Activated T-helper 9 cell treated with anti-CD3 and anti-CD28 coated beads, Interleukin-2, amount 50 U/mL, for 16 hours (primary cell): ENCODE data around the gene SRRM2.

Experiments
- DNase-seq: peaks from one replicate; pipeline ENCODE4 v3.0.0-alpha.2; 2020; ENCODE audit warnings: low read depth

SRRM2 gene

GRCh38 chr16:2777231-2777902 is 24.9 kb downstream of the SRRM2 start, which contains the start of gene ELOB:
ELOB (minus strand) TSS chr16:2777280; CDS start chr16:2777239, 41 bp downstream.
- peak; percentile 89 for DNase-seq

DNA sequence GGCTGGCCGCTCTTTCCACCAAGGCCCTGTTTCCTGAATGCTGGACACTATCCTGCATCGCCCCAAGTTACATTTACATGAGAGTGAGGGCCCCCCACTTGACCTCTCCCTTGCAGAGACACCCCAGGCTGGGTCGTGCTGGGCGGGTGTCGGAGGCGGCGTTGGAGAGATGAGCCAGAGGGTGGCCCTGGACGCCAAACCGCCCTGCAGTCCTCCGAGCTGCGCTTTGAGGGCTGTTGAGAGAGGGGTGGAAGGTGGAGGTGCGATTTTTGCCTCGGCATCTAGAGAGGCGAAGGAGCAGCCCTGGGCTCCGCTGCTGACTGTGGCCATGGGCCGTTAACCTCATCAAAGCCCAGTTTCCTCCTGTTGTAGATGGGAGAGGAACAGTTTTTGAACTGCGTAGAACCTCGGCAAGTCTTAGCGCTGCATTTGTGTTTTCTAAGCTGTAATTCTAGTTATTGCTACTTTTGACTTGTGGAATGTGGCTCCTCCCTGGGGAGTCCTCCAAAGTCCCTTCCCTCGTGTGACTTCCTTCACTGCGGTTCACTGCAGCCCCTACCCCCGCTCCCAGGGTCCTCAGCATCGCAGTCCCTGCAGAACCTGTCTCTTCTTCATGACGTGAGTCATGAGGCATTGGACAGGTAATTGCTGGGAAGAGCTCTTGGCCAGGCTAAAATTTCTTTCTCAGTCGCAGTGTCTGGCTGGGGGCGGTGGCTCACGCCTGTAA is 25.6 kb downstream of the SRRM2 start:
- DNase-seq = no peak

GRCh38 chr16:2778630-2778958 is 26.2 kb downstream of the SRRM2 start:
- no peak for DNase-seq

DNA sequence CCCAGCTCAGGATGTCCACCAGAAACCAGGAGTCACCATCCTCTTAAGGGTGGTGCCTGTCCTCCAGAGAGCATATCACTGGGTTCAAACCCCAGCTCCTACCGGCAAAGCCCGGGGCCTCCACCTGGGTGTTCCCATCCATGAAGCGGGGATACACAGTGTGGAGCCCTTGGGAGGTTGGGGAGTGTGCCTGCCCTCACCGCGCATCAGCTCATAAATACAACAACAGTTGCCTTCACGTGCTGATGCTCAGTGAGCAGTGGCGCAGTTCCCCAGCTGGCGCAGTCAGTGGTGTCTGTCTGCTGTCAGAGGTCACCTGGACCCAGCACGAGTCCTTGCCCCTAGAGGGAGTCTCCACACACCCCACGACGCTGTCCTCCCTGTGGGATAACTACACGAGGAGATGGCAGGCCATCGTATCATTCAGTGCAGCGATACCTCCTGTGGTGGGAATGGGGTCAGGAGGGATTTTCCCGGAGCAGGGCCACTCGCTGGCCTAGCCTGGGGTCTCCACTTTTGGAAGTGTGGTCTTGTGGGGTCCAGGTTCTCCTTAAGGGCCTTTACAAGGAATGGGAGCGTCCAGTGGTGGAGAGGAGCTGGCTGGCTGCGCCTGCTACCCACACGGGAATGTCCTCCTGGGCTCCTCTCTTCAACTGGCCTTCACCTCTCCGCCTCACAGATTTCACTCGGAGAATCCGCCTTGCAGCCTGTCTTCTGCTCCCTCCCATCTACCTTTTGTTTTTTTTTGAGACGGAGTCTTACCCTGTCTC is 26.9 kb downstream of the SRRM2 start:
- no peak for DNase-seq

GRCh38 chr16:2779978-2780898 is 27.8 kb downstream of the SRRM2 start:
- DNase-seq = no peak

DNA sequence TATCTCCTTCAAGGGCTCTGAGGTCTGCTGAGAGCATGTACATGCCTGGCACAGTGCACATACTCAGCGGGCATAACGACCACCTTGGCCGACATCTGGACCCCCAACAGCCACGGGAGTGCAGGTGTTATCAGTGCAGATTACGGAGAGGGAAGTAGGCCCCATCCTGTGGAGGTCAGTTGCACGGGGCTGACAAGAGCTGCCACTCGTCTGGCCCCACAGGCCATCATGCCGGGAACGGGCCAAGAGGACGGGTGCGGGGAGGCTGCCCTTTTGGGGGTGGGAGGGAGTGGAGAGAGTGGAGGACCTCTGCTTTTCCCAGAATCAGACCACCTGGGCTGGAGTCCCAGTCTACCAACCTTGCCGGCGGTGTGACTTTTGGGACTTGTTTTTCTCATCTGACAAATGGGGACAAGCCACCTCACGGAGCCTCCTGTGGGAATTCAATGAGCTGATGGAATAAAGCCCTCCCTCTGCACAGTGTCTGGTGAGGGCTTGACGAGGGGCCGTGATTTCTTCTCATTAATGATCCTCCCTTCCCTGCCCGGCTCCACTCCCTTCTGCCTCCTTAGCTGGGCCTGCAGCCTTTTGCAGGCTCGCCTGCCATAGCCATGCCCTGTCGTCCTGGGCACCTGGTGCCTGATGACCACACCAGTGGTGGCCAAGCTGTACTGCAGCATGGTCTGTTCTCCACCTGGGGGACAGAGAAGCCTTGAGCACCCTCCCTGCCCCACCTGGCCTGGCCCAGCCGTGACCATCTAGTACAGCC is 30.3 kb downstream of the SRRM2 start:
- DNase-seq = no peak

DNA sequence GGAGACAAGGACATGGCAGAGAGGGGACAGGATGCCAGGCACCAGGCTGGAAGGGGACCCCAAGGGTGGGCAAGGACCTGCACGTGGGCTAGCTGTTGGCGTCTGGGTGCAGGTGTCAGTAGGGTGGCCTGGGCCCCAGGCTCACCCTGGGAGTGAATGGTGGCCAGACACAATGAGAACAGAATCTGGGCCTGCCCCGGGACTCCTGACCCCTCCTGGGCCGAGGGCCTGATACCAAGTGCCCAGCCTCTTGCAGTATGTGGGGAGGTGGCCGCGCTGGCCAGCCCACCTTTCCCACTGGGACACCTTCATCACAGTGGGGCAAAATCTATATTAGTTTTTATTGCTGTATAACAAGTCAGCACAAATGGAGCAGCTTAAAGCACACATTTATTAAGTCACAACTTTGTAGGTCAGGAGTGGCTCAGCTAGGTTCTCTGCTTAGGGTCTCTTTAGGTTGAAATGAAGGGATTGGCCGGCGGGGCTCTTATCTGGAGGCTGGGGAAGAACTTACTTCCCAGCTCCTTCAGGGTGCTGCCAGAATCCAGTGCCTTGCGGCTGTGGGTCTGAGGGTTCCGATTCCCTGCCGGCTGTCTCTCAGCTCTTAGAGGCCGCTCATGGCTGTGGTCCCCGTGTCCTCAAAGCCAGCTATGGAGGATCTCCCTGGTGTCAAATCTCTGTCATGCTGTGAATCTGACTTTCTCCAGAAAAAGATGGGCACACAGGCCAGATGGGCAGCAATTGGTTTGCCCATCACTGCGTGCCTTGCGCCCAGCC is 31.3 kb downstream of the SRRM2 start:
- DNase-seq = no peak

DNA sequence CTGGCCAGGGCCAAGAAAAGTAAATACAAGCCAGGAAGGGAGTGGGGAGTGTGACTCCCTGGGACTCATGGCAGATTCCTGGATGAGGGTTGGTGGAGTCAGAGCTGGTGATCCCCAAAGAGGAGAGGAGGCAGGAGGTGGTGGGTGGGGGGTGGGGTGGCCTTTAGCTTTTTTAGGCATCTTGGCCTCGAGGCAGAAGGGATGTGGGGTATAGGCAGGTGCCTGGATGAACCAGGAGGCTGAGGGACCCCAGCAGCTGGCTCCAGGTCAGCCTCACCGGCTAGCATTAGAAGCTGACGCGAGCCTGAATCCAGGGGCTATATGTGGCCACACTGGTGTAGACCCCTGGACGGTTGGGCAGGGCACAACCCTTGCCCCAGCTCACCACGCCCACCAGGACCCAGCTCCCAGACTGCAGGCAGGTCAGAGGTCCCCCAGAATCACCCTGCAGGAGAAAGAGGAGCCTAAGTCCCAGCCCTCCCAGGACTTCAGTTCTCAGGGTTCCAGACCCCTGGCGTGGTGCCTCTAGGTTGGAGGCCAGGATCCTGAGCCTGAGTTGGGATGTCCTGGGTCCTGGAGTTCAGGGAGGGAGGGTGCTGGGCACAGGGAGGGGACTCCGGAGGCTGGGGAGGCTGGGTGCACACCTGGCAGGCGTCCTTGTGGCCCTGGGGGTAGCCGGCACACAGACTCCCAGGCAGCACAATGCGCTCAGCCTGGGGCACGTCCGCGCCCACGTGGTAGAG is 32.1 kb downstream of the SRRM2 start:
- no peak for DNase-seq

DNA sequence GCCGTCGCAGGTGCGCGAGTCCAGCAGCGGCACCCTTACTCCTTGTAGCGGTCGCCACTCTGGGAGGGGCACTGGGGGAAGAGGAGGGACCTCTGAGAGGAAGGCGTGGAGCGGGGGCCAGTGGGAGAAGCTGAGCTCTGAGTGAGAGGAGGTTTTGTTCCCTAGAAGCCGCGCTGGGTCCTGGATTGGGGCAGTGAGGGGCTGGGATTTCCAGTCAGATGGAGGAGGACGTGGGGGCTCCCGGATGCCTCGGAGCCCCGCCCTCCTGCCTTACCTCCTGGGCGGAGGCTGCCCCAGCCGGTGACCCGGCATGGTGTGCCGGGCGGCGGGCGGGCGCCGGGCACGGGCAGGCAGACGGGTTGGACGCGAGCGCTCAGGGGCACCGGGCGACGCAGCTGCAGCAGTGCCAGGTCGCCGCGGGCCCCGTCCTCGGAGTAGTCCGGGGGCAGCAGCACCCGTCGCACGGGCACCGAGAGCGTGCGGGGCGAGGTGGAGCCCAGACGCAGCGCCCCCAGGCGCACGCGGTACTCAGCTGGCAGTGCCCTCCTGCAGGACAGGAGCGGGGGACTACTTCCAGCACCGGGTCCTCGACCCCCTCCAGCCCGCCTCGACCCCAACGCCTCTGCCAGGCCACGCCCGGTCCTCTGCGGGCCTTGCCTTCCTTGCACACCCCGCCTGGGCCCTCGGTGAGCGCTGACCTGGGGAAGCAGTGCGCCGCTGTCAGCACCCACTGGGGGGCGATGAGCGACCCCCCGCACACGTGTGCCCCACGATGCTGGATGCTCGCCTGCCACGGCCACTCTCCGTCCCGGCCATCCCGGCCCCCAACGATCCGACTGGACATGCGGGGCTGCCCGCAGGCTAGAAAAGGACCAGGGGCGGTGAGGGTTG is 32.9 kb downstream of the SRRM2 start:
- DNase-seq = peak; percentile 23

- DNase-seq = no peak
Observed at GRCh38 chr16:2786061-2786825, 33.8 kb downstream of the SRRM2 start.

DNA sequence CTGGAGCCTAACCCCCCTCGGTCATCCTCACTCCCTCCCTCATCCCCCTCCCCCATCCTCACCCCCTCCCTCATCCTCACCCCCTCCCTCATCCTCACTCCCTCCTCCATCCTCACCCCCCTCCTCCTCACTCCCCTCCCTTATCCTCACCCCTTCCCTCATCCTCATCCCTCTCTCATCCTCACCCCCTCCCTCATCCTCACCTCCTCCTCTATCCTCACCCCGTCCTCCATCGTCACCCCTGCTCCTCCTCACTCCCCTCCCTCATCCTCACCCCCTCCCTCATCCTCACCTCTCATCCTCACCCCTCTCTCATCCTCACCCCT is 34.4 kb downstream of the SRRM2 start:
- no peak for DNase-seq

DNA sequence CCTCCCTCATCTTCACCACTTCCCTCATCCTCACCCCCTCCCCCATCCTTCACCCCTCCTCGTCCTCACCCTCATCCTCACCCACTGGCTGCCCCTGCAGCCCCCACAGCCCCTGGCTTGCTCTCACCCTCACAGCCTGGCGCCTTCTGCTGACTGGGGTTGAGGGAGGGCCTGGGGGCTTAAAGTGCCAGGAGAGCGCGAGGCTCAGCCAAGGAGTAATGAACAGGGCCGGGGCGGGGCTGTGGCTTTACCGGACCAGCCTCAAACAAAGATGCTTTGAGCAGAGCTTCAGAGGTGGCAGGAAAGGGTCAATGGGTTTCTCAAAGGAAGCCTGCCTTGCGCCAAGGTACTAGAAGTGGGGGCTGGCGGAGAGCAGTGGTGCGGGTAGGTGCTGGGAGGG is 35.0 kb downstream of the SRRM2 start, which contains the start of gene PRSS33:
Gene PRSS33 (minus strand): TSS at position 155 of the 400 bp plus-strand sequence. CDS start 1,013 bp downstream, outside the sequence.
- DNase-seq = no peak

- no peak for DNase-seq
Observed at GRCh38 chr16:2787961-2788360, 35.5 kb downstream of the SRRM2 start.

GRCh38 chr16:2790631-2791030 is 38.2 kb downstream of the SRRM2 start:
- DNase-seq = no peak

DNA sequence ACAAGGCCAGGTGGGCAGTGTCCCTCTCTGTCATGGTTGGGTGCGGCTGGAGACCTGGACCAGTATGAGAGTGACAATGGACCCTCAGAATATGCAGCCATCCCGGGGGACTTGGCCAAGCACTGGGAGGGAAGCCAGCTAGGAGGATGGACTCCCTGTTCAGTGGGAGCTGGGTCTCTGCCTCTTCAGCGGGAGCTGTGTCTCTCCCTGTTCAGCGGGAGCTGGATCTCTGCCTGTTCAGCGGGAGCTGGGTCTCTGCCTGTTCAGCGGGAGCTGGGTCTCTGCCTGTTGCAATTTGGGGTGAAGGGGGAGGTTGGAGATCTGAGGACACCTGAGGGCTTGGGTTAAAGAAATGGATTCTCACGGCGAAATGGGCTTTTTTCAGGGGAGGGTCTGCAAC is 38.7 kb downstream of the SRRM2 start:
- no peak for DNase-seq

DNA sequence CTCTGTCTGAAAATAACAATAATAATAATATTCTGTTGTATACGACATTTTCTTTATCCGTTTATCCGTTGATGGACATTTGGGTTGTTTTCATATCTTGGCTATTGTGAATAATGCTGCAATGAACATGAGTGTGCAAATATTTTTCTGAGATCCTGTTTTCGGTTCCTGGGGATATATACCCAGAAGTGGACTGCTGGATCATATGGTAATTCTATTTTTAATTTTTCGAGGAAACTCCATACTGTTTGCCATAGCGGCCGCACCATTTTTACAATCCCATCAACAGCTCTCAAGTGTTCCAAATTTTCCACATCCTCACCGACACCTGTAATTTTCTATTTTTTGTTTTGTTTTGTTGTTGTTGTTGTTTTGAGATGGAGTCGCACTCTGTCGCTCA is 40.5 kb downstream of the SRRM2 start:
- no peak for DNase-seq

- DNase-seq = no peak
Observed at GRCh38 chr16:2795395-2796143, 43.1 kb downstream of the SRRM2 start.
